ENCODE data around the gene C13orf42.

GRCh38 chr13:51067210-51067701 is 43.8 kb downstream of the C13orf42 start:
- TF ChIP-seq, protein P1, sequence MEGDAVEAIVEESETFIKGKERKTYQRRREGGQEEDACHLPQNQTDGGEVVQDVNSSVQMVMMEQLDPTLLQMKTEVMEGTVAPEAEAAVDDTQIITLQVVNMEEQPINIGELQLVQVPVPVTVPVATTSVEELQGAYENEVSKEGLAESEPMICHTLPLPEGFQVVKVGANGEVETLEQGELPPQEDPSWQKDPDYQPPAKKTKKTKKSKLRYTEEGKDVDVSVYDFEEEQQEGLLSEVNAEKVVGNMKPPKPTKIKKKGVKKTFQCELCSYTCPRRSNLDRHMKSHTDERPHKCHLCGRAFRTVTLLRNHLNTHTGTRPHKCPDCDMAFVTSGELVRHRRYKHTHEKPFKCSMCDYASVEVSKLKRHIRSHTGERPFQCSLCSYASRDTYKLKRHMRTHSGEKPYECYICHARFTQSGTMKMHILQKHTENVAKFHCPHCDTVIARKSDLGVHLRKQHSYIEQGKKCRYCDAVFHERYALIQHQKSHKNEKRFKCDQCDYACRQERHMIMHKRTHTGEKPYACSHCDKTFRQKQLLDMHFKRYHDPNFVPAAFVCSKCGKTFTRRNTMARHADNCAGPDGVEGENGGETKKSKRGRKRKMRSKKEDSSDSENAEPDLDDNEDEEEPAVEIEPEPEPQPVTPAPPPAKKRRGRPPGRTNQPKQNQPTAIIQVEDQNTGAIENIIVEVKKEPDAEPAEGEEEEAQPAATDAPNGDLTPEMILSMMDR (conservative IDR thresholded peaks at IDR 0.05; ENCODE audit: low read length): no peak
- no peak for TF ChIP-seq EZH2phosphoT487 (IDR thresholded peaks at IDR 0.05; ENCODE audit: borderline replicate concordance)
